ENCODE data around the gene RALB.

Gene RALB

DNA sequence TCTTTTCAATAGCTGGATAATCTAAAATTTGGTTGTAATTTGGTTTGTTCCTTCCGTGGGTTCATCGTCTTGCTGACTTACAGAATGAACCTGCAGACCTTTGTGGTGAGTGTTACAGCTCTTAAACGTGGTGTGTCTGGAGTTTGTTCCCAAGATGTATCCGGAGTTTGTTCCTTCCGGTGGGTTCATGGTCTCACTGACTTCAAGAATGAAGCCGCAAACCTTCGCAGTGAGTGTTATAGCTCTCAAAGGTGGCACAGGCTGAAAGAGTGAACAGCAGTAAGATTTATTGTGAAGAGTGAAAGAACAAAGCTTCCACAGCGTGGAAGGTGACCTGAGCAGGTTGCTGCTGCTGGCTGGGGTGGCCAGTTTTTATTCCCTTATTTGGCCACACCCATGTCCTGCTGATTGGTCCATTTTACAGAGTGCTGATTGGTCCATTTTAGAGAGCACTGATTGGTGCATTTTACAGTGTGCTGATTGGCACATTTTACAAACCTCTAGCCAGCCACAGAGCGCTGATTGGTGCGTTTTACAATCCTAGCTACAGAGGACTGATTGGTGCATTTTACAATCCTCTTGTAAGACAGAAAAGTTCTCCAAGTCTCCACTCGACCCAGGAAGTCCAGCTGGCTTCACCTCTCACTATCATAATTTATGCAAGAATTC is 16.6 kb downstream of the RALB start:
- FAIRE-seq = no peak

DNA sequence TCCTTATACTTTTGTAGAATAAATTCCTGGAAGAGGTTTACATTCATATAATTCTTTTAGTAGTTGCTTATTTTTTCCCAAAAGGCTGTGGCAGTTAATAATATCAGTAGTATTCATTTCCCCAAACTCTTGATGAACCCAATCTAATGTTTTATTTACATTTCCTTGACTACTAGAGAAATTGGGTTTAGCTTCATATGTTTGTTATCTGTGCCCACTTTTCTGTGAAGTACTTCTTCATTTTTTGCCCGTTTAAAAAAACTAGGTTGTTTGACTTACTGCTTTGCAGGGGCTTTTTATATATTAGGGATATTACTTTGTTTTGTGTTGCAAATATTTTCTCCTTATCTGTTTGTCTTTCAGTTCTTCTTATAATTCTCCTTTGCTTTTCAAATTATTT is 17.2 kb downstream of the RALB start:
- no peak for FAIRE-seq

DNA sequence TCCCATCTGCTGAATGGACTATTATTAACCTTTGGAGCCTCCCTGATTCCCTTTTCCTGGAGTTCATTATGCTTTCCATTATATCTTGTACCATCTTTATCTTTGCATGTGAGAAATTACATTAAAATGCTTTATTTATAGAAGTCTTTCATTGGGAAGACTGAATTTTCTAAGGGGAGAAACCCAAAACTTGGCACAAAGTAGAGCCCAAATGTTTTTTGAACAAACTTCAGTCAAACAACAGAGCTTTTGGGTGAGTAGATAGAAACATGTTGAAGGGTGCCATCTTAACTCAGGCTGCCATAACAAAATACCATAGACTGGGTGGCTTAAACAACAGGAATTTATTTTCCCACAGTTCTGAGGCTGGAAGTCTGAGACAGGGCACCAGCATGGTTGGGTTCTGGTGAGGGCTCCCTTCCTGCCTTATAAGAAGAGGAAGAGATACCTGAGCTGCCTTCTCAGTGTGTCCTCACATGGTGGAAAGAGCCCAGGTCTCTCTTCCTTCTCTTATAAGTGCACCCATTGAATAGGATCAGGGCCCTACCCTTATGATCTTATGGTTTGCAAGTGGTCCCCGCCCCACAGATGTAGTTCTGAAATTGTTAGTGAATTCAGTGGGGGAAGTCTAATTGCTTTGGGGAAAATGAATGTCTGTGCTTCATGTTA is 19.2 kb downstream of the RALB start:
- FAIRE-seq = no peak

DNA sequence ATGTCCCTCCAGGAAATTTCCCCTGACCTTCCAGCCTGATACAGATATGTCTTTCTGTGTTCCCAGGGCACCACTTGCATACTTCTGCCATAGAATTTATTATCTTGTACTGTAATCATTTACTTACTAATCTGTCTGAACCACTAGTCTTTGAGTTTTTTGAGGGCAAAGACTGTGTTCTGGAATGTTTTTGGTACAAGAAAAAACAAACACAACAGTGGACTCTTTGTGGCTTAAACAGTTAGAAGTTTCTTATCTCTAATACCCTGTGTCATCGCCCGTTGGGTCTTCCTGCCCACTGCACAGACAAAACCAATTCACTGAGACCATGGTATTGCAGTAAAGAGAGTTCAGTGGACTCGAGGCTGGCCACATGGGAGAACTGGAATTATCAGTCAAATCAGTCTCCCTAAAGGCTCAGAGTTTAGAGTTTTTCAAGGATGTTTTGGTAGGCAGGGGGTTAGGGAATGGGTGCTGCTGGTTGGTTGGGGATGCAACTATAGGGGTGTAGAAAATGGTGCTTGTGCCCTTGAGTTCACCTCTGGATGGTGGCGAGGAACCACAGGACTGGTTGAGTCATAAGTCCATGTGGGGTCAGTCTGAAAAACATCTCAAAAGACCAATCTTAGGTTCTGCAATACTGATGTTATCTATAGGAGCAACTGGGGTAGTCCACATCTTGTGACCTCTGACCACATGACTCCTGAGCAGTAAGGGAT is 20.3 kb downstream of the RALB start:
- FAIRE-seq = no peak

DNA sequence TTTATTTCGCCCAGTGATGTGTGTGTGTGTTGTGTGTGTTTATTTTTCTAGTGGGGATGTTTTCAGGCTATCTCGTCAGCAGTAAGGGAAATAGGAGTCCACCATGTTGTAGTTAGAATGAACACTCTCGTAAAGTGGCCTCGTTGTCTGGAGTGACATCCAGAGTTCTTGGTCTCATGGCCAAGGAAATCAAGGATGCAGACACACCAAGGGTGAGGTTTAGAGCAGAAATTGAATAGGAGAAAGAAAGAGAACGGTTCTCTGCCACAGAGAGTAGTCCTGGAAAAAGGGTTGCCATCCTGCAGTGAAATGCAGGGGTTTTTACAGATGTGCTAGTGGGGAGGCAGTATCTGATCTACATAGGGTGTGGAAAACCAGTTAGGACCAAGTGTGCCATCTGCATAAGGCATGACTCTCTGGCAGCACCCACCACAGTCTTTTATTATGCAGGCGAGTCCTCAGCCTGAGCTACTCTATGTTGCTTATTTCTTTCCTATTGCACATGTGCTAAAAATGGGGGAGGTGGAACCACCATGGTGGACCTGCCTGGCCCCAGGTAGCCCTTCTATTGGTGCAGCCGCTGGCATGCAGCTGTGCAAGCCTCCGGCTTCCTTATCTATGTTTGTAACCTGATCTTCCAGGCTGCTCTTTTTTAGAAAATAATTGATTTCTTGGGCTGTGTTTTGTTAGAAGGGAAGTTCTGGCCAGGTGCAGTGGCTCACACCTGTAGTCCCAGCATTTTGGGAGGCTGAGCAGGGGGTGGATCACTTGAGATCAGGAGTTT is 23.2 kb downstream of the RALB start:
- FAIRE-seq = no peak

DNA sequence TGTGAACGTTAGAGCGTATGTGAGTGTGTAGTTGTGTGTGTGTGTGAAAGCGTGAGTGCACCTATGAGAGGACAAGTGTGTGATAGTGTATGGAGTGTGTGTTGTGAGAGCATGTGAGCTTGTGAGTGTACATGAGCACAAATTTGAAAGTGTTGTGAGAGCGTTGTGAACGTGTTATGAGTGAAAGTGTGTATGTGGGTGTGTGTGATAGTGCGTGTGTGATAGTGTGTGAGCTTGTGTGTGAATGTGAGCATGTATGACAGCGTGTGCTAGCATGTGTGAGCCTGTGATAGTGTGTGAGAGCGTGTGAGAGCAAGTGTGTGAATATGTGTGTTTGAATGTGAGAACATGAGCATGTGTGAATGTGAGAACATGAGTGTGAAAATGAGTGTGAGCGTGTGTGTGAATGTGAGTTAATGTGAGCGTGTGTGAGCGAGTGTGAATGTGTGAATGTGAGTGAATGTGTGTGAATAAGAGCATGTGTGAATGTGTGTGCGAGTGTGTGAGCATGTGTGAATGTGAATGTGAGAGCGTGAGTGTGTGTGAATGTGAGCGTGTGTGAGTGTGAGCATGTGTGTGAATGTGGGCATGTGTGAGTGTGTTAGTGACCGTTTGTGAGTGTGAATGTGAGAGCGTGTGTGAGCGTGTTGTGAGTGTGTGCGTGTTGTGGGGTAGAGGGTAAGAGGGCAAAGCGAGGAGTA is 25.0 kb downstream of the RALB start:
- FAIRE-seq = no peak

DNA sequence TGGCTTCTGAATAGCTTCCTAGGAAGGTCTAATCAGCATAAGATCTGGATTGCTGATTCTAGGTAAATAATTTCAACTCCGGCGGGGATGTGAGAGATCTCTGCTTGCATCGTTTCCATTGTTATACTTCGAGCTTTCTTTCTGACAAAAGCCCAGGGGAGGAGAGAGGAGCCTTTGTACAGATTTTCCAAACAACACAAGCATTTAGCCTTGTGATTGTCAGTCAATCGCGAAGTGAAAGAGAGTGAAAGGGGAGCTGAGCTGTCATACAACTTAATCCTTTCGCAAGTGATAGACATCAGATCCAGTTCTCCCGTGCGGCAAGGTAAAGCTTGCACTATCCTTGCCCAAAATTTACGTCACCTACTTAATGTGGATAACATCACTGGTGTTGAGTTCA is 26.2 kb downstream of the RALB start:
- no peak for FAIRE-seq

DNA sequence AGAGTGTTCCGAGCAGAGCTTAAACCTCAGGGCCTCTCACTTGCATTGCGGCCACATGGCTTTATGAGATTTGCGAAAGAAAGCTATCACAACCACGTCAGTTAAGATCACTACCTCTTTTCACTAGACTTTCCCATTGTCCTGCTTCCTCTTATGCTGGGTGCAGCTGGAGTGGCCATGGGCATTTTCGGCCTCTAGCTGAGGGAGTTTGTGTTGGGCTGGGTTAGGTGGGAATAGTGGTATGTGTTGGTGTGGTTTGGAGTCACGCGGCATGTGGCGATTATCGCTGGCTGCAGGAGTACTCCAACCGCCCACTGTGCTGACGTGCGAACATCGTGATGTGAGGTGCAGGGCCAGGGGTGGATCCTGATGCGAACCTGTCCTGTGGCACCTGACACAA is 27.1 kb downstream of the RALB start:
- no peak for FAIRE-seq

DNA sequence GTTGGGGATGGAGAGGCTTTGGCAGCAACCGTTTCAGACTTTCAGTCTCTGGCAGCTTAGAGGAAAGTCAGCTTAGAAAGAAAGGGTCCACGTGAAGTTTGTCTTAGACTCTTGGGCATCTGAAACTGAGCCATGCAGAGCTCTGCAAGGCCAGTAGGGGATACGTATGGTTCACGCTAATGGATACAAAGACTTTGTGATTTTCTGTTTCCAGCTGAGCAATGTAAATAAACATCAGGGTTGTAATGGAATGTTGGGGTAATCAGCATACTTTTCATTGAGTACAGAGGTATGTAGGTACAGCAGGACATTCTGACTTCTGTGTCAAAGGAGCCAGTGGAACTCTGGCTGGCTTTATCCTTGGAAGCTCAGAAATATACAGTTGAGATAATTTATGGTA is 31.0 kb downstream of the RALB start:
- no peak for FAIRE-seq

DNA sequence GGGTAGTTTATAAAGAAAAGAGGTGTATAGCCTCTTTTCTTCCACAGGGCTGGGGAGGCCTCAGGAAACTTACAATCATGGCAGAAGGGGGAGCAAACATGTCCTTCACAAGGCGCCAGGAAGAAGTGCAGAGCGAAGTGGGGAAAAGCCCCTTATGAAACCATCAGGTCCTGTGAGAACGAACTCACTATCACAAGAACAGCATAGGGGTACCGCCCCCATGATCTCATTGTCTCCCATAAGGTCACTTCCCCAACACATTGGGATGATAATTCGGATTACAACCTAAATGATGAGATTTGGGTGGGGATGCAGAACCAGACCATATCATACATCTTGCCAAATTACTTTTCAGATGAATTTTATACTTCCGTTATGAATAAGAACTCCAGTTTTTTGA is 32.4 kb downstream of the RALB start:
- FAIRE-seq = no peak

DNA sequence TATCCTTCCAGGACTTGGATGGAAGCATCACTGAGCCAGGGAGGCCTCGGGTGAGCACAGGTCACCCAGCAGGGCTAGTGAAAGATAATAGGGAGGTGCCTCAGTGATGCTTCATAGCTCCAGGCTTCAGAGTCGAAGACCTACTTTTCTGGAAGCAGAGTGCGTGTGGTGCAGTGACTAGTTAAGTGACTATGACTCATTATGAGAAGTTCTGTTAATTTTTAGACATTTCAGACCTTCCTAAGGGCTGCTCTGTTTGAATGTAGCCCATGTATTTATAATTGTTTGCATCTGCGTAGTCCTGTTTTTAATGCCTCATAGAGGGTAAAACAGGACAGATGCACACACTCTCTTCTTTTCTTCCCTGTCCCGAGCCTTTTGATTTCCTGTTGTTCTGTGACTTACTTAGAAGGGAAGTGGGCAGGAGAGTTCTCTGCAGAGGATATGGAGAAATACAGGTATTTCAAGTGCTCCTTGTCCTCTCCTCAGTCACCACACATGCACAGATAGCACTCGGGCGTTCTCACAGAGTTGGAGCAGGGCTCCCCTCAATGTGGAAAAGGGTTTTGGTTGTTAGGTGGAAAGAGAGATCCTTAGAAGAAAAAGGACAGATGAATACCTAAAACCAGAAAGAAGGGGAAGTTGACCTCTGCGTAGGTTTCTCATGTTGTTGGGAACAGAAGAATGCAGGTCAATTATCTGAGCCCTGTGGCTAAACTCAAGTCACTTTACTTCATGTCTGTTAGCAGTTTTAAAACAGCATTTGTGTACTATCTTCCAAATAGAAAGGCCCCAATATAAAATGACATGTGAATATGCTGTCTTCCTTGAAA is 34.7 kb downstream of the RALB start:
- FAIRE-seq = no peak

DNA sequence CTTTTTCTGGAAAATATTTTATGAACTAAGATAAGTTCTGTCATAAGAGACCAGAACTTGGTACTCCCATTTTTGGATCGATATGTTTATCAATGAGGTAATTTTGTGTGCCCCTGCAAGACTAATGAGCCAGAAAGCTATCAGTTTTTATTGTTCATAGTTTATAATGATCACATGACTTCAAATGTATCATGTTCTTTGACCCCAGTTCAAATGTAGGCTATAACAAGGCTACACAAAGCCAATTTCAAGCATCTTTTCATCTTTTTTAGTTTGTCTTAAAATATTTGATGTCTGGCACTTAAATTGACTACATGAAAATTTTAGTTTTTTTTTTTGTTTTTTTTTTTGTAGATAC is 35.3 kb downstream of the RALB start:
- no peak for FAIRE-seq

DNA sequence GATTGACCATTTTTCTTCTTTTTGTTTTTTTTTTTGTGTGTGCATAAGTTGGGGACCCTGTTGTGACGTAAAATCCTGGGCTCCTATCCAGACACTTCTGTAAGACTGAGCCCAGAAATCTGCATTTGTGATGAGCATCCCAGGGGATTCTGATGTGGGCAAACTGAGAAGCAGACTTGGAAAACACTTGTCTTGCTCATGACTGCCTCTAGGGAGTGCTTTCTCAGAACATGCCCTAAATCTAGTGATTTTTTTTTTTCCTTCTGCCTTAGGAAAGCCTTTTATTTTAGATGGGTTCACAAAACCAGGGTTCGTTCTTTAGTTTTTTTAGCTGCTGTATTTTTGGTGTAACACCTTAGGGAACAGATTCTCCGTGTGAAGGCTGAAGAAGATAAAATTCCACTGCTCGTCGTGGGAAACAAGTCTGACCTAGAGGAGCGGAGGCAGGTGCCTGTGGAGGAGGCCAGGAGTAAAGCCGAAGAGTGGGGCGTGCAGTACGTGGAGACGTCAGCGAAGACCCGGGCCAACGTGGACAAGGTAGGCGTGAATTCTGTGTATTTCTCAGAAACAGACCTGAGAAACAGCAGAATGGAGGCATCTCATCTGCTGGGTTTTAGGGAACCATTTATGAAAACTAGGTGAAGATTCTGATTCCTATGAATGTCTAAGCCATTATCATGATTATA is 36.7 kb downstream of the RALB start:
- no peak for FAIRE-seq

DNA sequence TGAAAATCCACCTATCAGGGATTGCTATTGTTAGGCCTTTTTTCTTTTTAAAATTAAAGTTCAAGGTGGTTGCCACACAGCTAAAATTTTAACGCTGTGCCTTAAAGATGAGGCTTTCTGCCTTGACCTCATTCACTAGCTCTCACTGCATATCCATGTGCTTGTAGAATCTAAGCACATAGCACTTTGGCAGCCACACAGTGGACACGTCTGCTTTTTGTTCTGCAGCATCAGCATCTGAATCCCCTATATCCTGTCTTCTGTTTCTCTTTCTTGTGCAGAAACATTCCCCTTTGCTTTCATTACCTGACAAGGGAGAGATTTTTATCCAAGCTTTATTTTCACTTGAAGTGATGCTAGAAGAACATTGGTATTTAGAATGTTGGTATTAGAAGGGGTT is 38.1 kb downstream of the RALB start:
- FAIRE-seq = no peak

DNA sequence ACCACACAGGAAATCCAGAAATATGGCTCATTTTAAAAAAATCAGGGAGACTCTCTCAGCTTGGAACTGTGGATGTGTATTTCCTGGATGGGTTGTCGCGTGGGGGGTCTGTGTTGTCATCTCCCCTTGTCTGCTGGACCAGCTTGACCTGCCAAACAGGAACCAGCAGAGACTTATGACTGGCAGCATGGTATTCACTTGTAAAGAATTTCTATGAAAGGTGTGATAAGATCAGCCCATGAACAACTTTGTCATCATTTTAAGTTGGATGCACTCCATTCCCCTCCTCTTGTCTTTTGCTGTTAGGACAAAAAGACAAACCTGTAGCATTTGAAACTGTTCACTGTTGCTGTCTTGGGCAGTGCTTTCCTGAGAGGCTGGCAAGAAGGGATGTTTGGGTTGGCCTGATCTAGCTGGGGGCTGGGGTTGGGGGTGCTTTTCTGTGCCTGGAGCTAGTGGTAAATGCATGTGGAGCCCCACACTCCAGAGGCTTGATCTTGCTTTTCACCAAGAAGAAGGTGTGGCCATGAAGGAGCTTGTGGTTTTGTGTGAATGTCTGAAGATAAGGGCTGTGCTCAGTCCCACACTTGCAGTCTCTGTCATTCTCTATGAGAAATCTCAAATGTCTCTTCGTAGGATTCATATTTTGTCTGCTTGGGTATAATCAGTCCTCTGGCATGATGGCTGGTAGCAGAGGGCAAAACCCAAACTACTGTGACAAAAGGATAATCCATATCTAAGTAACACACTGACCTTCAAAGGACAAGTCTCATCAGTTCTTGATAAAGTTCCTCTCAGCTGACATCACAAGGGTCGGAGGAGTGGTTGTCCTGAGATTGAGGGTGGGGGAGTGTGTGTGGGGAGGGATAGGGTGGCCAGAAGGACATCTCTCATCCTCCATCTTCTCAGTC is 39.0 kb downstream of the RALB start:
- no peak for FAIRE-seq

DNA sequence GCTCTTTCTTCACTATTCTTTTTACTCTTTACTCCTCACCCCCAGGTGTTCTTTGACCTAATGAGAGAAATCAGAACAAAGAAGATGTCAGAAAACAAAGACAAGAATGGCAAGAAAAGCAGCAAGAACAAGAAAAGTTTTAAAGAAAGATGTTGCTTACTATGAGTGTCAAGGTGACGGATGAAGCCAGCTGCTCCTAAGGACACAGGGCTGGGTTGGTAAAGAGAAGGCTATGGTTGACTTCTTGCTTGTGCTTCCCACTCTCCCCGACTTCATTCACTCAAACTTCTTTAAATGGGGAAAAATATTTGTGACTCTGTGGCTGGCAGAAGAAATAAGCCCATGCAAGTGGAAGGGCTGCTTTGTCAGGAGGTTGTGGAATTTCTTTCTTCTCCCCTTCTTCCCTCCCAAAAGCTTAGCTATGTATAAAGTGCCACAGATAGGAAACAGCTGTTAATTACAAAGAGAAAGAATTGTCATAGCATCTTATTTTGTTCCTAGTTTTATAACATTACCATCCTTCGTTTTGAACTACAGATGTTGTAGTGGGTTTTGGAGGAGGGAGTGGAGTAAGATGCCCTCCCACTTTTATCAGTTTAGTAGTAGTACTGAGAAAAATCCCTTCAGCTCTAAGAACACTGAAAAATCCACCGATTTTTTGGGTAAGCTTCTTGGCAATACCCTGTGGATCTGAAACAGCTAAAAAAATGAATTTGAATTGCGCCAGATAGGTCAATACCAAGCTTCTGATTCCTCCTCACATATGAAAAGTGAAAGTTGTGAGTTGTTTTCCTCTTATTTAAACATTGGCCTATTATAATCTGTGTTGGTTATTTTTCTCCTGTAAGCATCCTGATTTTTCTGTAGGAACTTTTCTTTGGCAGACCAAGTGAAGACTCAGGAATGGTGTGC is 40.7 kb downstream of the RALB start:
- FAIRE-seq = no peak

DNA sequence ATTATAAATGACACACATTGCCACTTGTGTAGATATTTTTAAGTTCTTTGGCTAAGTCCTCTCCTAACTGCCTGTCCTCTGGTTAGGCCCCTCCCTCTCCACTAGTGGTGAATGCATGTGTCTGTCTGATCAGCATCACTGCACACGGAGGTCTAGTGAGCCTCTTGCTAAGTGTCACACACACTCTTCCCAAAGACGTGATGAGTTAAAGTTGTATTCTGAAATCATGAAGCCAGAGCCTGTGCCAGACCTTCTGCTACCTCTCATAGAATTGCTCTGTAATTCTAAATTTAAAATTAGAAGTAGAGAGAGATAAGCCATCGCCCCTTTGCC is 41.3 kb downstream of the RALB start:
- no peak for FAIRE-seq

DNA sequence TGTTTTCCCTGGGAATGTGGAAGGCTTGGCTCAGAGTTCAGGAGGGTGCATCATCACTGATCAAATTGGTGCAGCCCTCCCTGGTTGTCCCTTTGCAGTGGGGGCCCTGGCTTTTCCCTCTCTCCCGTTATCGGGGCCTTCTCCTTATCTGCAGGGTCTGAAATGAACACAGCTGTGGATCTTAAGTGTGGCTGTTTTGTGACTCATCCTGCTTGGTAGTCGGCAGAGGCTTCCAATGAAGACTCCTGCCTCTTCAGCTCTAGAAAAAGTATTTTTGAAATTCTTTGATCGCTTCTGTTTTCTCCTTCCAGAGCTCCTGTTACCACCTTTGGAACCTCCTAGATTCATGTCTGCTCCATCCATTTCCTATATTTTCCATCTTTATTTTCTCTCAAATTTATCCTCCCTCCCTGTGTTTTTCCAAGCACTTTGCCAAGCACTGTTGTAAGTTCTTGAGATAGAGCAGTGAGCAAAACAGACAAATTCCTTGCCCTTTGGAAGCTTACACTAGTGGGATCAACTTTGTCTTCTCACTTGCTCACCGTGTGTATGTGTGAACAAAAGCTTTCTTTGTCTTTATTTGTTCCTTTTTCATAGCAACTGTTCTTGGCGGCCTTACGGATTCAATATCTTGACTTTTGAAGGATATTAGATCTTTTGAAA is 45.7 kb downstream of the RALB start:
- FAIRE-seq = no peak

DNA sequence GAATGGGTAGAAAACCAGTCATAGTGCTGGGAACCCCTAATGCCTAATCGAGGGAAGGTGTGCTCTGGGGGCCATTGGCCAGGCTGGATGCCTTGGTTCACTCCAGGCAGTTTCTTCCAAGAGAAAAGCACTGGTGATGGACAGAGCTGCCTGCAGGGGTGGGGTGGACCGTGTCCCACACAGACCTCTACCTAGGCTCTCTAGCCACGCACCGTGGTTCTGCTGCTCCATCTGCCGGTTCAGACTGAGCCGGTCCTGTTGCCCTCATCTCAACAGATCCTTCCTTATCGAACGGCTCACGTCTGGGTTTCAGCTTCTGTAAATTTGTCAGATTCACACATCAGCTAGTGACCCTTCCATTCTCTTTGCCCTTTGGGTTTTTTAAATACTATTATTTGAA is 46.4 kb downstream of the RALB start:
- no peak for FAIRE-seq
